LNCAP (cell line): ENCODE data around the gene XIRP1.
A peak's percentile ranks its signal among the peaks of the same experiment; 100 is the strongest.

Source experiments
- CTCF ChIP-seq: fragments of 450-650 bp; IDR thresholded peaks from 2 replicates; pipeline ENCODE4 v1.5.1; 2017; ENCODE audit warnings: mild to moderate bottlenecking

Gene XIRP1

DNA sequence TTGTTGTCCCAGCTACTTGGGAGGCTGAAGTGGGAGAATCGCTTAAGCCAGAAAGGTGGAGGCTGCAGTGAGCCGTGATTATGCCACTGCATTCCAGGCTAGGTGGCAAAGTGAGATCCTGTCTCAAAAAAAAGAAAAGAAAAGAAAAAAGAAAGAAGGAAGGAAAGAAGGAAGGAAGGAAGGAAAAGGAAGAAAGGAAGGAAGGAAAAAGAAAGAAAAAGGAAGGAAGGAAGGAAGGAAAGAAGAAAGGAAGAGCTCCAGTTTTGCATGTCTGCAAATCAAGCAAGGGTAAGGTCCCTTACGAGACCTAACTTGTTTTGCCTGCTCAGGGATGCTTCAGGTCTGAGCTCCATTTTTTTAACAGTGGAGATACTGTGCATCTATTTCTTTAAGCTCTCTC, 3.6 kb upstream of the XIRP1 start:
- TF ChIP-seq CTCF: no peak

DNA sequence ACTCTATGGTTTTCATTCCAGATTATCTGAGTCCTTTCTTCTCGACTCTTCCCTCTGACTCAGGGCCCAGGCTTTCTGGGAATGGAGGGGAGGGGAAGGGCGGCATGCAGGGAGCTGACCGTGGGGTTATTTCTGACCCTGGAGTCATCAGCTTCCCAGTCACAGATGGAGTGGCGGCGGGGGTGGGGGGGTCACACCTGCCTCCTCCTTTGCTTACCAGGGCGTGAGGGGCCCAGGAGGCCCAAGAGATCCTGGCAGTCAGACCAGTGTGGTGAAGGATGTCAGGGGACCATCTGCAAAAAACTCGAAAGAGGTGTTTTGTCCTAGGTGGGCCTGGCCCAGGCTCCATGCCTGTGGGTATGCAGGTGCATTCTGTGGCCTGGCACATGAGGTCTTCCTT, 996 bp upstream of the XIRP1 start:
- no peak for TF ChIP-seq CTCF

DNA sequence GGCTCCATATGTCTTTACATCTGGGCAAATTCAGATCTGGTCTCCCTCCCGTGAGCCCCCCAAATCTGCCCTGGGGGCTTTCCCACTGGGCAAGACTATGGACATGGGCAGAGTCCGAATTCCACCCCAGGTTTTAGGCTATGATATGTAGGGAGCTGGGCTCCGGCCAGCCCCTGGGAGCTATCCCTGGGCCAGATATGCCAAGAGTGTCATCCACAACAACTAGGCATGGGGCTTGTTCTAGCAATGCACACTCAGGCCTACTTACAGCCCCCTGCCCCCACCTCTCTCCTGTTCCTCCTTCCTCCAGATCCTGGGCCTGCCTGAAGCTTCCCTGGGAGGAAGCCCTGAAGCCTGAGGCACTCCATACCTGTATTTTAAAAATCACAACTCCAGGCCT, 622 bp downstream of the XIRP1 start:
- TF ChIP-seq CTCF: no peak

DNA sequence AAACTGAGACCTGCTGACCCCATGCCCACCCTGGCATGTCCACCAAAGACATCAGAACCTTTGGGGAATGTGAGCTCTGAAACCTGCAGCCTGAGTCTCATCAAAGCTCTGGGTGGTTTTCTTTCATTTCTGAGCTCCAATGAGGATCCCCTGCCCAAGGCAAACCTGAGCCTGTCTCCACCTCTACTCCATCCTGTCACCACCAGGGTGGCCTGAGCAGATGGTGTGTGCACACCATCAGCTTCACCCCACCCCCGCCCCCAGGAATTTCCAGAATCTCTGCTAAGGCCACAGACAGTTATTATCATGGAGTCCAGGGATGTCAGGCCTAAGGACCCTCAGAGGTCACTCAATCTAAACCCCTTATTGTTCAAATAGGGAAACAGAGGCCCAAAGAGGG, 1.3 kb downstream of the XIRP1 start:
- no peak for TF ChIP-seq CTCF

DNA sequence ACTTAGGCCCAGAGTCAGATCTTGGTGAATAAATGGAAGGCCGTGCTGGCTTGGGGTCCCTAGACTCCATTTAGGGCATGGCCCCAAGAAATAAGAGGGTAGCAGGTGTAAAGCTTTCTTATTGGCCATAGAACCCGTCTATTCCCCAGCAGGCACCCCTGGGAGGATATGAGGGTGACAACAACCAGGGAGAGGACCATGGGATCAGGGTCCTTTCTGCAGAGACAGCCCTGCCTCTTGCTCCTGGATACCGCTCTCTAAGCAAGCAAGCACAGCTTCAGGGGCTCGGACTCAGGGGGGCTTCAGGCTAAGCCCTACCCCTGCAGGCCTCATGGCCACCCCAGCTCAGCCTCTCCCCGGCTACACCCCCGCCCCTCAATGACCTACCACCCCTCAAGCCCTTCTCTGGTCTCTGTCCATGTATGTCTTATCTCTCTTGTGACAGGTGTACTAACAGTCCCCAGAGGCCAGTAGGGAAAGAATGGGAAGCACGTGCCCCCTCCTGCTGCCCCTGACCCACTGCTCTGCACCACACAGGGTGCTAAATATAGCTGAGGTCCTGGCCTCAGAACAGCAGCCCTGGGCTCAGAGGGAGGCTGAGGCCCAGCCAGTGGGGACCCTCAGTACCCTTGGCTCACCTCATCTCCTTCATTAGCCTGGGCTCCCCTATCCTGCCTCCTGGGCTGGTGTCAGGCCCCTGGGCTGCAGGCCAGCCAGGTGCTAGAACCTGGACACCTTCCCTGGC, 1.9 kb downstream of the XIRP1 start:
- TF ChIP-seq CTCF: no peak

DNA sequence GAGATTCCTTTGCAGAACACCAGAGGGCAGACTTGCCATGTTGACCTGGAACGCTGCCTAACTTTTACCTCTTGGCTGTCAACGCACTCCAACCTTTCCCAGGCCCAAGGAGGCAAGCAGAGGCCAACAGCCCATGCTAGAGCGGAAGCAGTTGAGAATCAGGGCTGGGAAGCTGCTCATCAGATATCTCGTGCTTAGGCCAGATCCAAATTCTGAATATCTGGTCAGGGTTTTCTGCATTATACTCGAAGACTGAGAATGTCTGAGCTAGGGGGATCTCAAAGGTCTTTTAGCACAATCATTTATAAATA, 2.5 kb downstream of the XIRP1 start:
- peak; percentile 77; the same call in 1 of the 2 replicates for TF ChIP-seq CTCF

- no peak; the same call in 1 of the 2 replicates for TF ChIP-seq CTCF
Measured at GRCh38 chr3:39189150-39189958, 3.0 kb downstream of the XIRP1 start.
